GM18520 (cell line): ENCODE data around the gene CD302.
A peak's percentile ranks its signal among the peaks of the same experiment; 100 is the strongest.
"Not testable (repeated sequence)": the region's sequence is repeated elsewhere in the genome, so short reads cannot be mapped to it uniquely, and the experiment has no call there.

Experiments
- ATAC-seq: cut with Tn5 transposase; IDR thresholded peaks from one replicate; pipeline ENCODE4 v1.9.1; 2021; ENCODE audit not compliant: unreplicated experiment

Gene CD302, protein sequence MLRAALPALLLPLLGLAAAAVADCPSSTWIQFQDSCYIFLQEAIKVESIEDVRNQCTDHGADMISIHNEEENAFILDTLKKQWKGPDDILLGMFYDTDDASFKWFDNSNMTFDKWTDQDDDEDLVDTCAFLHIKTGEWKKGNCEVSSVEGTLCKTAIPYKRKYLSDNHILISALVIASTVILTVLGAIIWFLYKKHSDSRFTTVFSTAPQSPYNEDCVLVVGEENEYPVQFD

DNA sequence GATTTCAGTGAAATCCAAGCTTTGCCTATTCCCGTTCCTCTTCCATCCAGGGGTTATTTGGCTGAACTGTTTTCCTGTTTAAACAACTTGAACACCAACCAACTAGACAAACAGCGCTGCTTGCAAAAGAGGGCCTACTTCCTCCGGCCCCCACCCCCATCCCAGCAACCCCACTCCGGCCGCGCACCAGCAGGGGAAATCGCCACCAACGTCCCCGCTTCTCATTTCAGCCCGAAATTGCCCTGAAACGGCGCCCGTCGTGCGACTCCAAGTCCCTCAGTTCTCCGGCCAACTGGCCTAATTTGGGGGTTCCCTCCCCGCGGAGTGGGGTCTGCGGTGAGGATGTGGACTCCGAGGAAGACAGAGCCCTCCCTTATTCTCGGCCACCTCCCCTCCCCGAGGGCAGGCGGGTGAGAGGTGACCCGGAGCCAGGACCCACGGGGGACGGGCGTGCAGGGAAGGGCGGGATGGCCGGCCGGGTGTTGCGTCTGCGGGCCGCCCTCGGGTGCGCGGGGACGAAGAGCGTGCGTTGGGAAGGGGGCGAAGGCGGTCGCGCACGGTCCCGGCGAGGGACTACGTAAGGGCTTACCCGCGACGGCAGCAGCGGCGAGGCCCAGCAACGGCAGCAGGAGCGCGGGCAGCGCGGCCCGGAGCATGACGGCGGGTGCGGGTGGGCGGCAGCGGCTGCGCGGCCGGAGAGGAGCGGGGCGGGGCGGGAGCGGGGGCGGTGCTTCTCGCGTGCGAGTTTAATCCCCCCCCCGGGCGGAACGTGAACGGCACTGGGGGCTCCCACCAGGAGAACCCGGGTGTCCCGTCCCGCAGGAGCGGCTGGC, at the start of gene CD302:
Gene CD302, minus strand, starts transcription at position 666 of the 833 bp plus-strand sequence. Its CDS starts 10 bp downstream, at position 656.
- ATAC-seq = peak; percentile 39

DNA sequence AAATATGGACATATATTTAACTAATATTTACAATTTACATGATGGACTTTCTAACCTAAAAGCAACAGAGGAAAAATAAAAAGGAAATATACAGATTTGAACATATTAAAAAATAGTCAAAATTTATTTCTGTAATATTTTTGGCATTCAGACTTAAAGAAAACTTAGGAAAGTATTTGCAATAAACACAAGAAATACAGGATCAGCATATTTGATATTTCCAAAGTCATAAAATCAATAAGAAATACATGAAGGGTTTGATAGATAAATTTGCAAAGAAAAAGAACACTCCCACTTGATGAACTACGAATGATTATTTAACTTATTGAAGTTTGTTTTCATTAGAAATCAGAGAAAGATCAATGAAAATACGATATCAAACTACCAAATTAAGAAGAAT, 48.6 kb upstream of the CD302 start:
- ATAC-seq = no peak

GRCh38 chr2:159840616-159841015, 42.6 kb upstream of the CD302 start:
- no peak for ATAC-seq

DNA sequence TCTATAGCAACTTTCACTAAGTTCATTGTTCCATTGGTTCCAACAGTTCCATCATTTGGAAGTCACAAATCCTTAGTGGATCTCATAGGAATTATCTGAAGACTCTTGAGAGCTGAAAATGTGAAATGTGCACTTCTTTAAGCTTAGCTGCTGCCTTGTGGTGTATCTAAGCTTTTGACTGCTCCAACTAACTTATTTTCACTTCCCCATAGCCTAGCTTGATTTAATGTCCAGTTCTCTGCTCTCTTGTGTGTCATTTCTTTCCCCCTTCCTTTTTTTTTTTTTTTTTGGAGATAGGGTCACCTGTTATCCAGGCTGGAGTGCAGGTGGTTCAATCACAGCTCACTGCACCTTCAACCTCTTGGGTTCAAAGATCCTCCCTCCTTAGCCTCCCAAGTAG, 34.9 kb upstream of the CD302 start:
- ATAC-seq = no peak

- ATAC-seq = no peak
These were observed 34.0 kb upstream of the CD302 start for GRCh38 chr2:159832026-159832425.

GRCh38 chr2:159829376-159829775, 31.4 kb upstream of the CD302 start:
- ATAC-seq = no peak

DNA sequence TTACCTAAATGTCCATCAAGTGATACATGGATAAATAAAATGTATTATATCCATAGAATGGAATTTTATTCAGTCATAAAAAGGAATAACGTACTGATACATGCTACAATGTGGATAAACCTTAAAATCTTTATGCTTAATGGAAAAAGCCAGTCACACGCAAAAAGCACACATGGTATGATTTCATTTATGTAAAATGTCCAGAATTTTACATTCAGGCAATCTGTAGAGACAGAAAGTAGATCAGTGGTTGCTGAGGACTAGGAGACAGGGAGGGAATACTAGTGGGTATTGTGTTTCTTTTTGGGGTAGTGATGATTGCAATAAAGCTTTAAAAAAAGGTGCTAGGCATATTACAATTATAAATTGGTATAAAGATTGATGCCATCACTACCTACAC, 30.7 kb upstream of the CD302 start:
- ATAC-seq = no peak

DNA sequence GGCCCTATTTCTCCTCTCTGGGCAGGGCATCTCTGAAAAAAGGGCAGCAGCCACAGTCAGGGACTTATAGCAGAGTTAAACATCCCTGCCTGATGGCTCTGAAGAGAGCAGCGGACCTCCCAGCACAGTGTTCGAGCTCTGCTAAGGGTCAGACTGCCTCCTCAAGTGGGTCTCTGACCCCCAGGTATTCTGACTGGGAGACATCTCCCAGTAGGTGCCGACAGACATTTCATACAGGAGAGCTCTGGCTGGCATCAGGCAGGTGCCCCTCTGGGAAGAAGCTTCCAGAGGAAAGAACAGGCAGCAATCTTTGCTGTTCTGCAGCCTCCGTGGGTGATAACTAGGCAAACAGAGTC, 24.4 kb upstream of the CD302 start:
- not testable (repeated sequence) for ATAC-seq

DNA sequence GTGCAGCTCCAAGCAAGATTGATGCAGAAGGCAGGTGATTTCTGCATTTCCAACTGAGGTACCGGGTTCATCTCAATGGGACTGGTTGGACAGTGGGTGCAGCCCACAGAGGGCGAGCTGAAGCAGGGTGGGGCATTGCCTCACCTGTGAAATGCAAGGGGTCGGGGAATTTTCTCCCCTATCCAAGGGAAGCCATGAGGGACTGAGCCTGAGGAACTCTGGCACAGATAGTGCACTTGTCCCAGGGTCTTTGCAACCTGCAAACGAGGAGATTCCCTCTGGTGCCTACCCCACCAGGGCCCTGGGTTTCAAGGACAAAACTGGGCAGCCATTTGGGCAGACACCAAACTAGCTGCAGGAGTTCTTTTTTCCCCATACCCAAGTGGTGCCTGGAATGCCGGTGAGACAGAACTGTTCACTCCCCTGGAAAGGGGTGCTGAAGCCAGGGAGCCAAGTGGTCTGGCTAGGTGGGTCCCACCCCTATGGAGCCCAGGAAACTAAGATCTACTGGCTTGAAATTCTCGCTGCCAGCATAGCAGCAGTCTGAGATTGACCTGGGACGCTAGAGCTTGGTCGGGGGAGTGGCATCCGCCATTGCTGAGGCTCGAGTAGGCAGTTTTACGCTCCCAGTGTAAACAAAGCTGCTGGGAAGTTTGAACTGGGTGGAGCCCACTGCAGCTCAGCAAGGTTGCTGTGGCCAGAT, 23.9 kb upstream of the CD302 start:
- ATAC-seq = not testable (repeated sequence)

- ATAC-seq = no peak
These were observed 20.9 kb upstream of the CD302 start for GRCh38 chr2:159818940-159819339.

DNA sequence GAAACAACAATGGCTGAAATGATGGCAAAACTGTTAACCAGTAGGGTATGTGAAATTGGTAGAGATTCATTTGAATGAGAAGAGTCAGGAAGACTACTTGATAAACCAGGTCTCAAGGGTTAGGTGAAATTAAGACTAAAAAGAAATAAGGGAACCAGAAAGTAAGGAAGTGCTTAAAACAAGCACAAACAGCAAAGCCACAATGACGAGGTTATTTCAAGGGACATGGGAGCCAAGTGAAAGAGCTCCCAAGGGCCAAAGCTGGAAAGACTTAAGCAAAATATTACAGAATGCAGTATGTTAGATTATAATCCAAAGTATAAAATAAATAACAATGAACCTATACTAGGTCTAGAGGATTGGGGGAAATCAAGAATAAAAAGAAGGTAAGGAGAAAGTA, 19.3 kb upstream of the CD302 start:
- no peak for ATAC-seq

DNA sequence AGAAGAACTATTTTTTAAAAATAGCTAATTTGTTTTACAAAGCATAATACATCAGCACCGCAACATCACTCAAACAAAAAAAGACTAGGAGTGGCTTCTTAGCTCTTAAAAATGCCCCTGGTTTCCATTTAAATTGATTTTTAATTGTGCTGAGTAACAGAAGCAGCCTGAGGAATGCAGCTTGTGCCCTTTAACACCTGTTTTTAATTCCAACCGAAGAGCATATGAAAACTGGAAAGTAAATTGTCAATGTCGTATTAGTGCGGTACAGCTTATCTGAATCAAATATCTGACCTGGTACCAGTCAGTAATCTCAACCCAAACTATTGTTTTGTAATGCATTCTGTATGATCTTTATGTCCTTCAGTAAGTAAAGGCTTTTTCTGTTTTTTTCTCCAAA, 13.2 kb upstream of the CD302 start:
- no peak for ATAC-seq

- no peak for ATAC-seq
These were observed 10.0 kb upstream of the CD302 start for GRCh38 chr2:159808032-159808425.

- ATAC-seq = no peak
These were observed 9.4 kb upstream of the CD302 start for GRCh38 chr2:159807183-159808031.

GRCh38 chr2:159804941-159805340, 6.9 kb upstream of the CD302 start:
- ATAC-seq = no peak

GRCh38 chr2:159803235-159803962, 5.4 kb upstream of the CD302 start:
- ATAC-seq = no peak

GRCh38 chr2:159802673-159803072, 4.7 kb upstream of the CD302 start:
- no peak for ATAC-seq

GRCh38 chr2:159799833-159800232, 1.8 kb upstream of the CD302 start:
- ATAC-seq = no peak

DNA sequence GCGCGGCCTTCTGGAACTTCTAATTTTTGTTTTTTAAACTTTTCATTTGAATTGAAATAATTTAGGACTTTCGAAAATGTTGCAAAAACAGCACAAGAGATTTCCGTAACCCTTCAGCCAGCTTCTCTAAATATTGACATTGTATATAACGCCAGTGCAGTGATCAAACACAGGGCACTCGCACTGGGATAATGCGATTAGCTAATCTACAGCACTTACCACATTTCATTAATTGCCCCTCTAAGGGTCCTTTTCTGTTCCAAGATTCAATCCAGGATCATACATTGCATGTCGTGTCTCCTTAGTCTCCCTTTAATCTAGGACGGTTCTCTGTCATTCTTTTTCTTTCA, 343 bp upstream of the CD302 start:
- no peak for ATAC-seq

DNA sequence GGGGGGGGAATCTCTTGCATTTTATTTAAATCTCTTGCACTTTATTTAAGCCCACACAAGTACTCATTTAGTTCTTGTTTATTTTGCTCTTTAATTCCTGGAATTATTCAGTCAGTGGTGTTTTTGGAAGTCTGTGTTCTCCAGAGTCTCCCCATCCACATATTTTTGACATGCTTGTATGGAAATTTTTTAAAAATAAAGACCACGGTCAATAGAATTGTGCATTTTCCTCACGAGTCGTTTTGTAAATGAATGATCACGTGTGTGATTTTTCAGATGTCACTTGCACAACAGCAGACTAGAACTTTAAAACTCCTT, 824 bp downstream of the CD302 start:
- ATAC-seq = no peak
